HG03378 (cell line): ENCODE measurements around the gene PYHIN1.
"Not testable (repeated sequence)": the region's sequence is repeated elsewhere in the genome, so short reads cannot be mapped to it uniquely, and the experiment has no call there.

Source experiments
- ATAC-seq: cut with Tn5 transposase; IDR thresholded peaks from one replicate; pipeline ENCODE4 v1.9.1; 2021; ENCODE audit warnings: mild to moderate bottlenecking, moderate library complexity; ENCODE audit not compliant: unreplicated experiment

PYHIN1 gene

GRCh38 chr1:158978730-158979129 is 47.4 kb downstream of the PYHIN1 start:
- no peak for ATAC-seq

GRCh38 chr1:158979229-158979628 is 47.9 kb downstream of the PYHIN1 start:
- ATAC-seq: no peak

- ATAC-seq: no peak
Observed at GRCh38 chr1:158983235-158983634, 51.9 kb downstream of the PYHIN1 start.

- ATAC-seq: no peak
Observed at GRCh38 chr1:158984386-158984785, 53.0 kb downstream of the PYHIN1 start.

GRCh38 chr1:158989424-158989823 is 58.1 kb downstream of the PYHIN1 start:
- ATAC-seq: no peak

GRCh38 chr1:158992787-158993312 is 61.5 kb downstream of the PYHIN1 start:
- no peak for ATAC-seq

GRCh38 chr1:158996998-158997397 is 65.6 kb downstream of the PYHIN1 start:
- ATAC-seq: no peak

GRCh38 chr1:158998037-158998780 is 66.9 kb downstream of the PYHIN1 start:
- peak; percentile 17 for ATAC-seq

- ATAC-seq: peak; percentile 56
Observed at GRCh38 chr1:158998781-158999161, 67.4 kb downstream of the PYHIN1 start.

- no peak for ATAC-seq
Observed at GRCh38 chr1:158999316-159000069, 68.1 kb downstream of the PYHIN1 start.

GRCh38 chr1:159000070-159000409 is 68.7 kb downstream of the PYHIN1 start:
- ATAC-seq: no peak

- ATAC-seq: no peak
Observed at GRCh38 chr1:159000625-159001024, 69.3 kb downstream of the PYHIN1 start.

GRCh38 chr1:159005161-159005560 is 73.8 kb downstream of the PYHIN1 start:
- ATAC-seq: no peak

GRCh38 chr1:159005676-159006075 is 74.3 kb downstream of the PYHIN1 start:
- no peak for ATAC-seq

- not testable (repeated sequence) for ATAC-seq
Observed at GRCh38 chr1:159006210-159006807, 75.0 kb downstream of the PYHIN1 start.

GRCh38 chr1:159007726-159008125 is 76.4 kb downstream of the PYHIN1 start:
- ATAC-seq: no peak

- peak; percentile 84 for ATAC-seq
Observed at GRCh38 chr1:159008744-159009188, 77.4 kb downstream of the PYHIN1 start.

- no peak for ATAC-seq
Observed at GRCh38 chr1:159009287-159009686, 77.9 kb downstream of the PYHIN1 start.

- peak; percentile 64 for ATAC-seq
Observed at GRCh38 chr1:159009704-159010361, 78.5 kb downstream of the PYHIN1 start, which contains the start of gene IFI16. IFI16 (plus strand) TSS chr1:159009907; CDS start chr1:159014681, 4,774 bp downstream.

- no peak for ATAC-seq
Observed at GRCh38 chr1:159010391-159010790, 79.0 kb downstream of the PYHIN1 start.

GRCh38 chr1:159011001-159011400 is 79.6 kb downstream of the PYHIN1 start:
- ATAC-seq: not testable (repeated sequence)
